Hindlimb muscle (tissue), 1 donor: Measurements from ENCODE around the gene OR2A42. TPM values are rescaled to one million over a fixed set of nuclear protein-coding genes. Genes with fewer than 3 reads are reported as not detected.
"Not testable (repeated sequence)": the region's sequence is repeated elsewhere in the genome, so short reads cannot be mapped to it uniquely, and the experiment has no call there.

Experiments
- DNase-seq: peaks from one replicate; pipeline ENCODE4 v3.0.0-alpha.2; 2013
- polyA plus RNA-seq: library from polyadenylated mRNA; unstranded; fragments of 120-200 nt; gene quantifications from one replicate; pipeline ENCODE4 v1.2.1, GENCODE V29; 2013; ENCODE audit not compliant: insufficient read length

OR2A42 gene
- 0.53 TPM for polyA plus RNA-seq

DNA sequence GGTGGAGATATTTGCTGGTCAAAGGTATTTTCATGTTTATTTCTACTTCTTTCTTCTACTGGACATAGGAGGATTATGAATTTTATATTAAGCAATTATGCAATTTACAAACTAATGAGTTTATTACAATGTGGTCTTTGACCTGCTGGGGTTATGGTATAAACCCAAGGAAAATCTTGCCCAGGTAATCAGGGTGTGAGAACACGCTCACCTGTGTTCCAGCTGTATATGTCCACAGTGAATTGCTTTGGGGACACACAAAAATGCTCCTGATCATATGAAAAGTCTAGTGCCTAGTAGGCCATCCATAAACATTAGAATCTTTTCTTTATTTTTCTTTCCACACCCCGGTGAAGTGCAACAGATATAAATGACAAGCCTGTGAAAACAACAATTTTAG lies at the start of gene OR2A42:
TSS of gene OR2A42 (minus strand) at position 241 of the 400 bp plus-strand sequence. CDS start 6,762 bp downstream, outside the sequence.
- not testable (repeated sequence) for DNase-seq

GRCh38 chr7:144287171-144287784 lies 47.9 kb upstream of the OR2A42 start:
- DNase-seq, result not testable (repeated sequence)

DNA sequence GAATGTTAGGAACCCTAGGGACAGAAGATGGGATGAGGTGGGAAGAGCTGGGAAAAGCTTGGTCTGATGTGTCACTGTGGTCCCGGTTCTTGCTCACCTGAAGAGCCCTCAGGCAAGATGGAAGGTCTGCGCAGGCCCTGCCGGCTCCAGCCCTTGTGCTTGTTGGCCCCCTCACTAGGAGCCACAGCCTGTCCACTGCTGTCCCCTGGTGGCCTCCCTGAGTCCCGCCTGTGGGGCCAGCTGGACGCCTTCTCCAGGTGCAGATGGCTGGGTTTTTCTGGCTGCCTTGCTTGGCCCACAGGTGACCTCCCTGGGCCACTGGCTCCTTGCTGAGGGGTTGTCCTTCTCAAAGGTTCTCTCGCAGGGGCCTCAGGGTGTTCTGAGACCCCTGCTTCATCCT lies 44.3 kb upstream of the OR2A42 start:
- DNase-seq, result not testable (repeated sequence)

DNA sequence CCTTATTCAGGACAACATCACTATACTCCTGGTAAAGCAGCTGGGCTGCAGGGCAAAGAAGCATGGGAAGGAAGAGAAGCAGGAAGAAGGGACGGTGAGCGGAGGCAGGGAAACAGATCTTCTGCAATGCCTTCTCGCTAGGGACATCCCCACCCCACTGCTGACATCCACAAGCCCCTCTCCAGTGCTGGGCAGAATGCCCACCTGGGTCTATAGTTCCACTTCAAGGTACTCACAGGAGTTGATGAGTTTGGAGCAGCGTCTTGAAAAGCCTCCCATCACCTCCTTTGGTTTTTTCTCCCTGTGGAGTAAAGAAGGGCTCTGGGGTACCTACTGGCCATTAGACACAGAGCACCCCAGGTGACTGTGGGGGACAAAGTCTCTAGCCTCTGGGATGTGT lies 43.1 kb upstream of the OR2A42 start:
- not testable (repeated sequence) for DNase-seq

DNA sequence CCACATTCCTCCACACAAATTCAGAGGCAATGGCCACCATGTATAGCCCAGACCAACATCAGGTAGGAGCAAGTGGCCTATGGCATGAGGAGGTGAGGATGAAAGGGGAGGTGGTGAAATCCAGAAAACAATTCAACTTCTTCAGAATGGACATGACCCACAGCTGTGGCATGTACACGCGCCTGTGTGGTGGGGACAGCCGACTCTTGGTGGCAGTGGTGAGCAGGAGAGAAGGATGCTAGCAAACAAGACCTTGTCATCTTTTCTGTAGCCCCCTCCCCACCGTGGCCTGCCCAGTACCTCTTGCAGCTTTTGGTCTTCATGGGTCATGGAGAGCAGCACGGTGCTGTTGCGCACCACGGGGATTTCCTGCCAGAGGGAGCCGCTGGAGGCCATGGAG lies 42.6 kb upstream of the OR2A42 start:
- DNase-seq, result not testable (repeated sequence)

DNA sequence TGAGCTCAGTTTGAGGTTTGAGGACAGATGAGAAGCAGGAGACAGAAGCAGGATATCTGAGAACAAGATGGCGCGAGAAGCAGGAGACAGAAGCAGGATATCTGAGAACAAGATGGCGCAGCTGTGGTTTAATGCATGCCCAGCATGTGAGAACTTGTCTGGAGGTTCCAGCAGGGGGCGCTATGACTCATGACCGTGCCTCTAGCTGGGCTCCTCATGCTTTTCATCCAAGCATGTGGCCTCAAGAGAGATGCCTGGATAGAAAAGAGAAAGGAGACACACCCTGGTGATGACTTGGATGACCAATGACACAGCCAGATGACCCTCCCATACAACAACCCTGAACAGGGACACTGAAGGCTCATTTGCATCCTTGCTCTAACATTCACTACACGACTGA lies 40.6 kb upstream of the OR2A42 start:
- not testable (repeated sequence) for DNase-seq

- DNase-seq, result not testable (repeated sequence)
Measured at GRCh38 chr7:144275281-144275680, 35.9 kb upstream of the OR2A42 start.

DNA sequence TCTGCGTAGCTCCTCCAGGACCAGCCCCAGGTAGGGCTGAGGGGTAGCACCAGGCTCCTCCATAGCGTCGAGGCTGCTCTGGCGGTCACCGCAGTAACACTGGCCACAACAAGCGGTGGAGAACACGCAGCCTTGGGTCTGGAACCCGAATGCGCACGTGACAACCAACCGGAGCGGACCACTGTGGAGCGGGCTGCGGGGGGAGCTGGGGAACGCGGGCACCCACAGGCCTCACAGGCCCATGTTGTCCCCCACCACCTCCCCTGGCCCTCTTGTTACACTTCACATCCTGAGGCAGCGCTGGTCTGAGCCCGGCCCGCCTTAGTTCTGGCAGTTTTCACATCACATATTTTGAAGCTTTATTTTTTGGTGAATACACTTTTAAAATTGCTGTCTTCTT lies 29.8 kb upstream of the OR2A42 start, which contains the start of gene CTAGE8:
TSS of gene CTAGE8 (minus strand) at position 101 of the 400 bp plus-strand sequence. CDS start at position 63, 38 bp downstream.
- not testable (repeated sequence) for DNase-seq

GRCh38 chr7:144264692-144265091 lies 25.3 kb upstream of the OR2A42 start, which contains the start of gene OR2A7:
Gene OR2A7, minus strand, starts transcription at chr7:144264792. Its CDS starts 5,164 bp downstream, at chr7:144259628.
- not testable (repeated sequence) for DNase-seq

GRCh38 chr7:144262128-144262527 lies 22.7 kb upstream of the OR2A42 start:
- not testable (repeated sequence) for DNase-seq

GRCh38 chr7:144259067-144259466 lies 19.7 kb upstream of the OR2A42 start:
- not testable (repeated sequence) for DNase-seq

DNA sequence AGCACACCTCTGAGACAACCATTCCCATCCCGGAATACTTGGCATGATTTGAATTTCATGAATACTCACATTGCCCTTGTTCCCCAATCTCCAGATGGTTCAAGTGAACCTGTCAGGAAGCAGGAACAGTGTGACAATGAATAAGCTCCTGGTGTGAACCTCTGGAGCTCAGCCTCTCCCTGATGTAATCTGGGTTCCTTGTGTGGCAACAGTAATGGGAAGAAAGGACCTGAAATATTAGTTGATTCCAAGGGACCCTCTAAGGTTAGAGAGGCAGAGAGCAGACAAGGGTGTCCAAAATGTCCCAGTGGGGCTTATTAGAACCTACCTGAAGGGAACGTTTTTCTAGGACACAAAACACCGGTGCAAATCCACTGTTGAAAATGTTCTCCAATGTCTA lies 16.7 kb upstream of the OR2A42 start:
- DNase-seq, result no peak

GRCh38 chr7:144255471-144255897 lies 16.1 kb upstream of the OR2A42 start:
- no peak for DNase-seq

DNA sequence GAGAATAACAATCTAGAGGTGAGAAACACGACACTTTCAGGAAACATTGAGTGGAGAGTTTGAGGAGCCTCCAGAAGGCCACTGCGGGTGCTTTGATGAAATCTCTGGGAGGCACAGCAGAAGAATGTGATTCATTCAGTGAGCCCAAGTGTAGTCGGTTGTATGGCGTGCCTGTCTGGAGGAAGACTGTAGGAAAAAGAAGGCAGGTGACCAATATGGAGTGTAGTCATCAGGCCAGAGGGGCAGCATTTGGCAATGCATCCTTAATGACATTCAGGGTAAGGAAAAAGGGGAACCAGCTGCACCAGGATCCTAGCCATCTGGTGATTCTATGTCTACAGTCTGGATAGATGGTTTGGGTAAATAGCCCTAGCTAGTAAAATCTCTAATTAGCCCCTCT lies 12.9 kb upstream of the OR2A42 start:
- DNase-seq, result not testable (repeated sequence)

DNA sequence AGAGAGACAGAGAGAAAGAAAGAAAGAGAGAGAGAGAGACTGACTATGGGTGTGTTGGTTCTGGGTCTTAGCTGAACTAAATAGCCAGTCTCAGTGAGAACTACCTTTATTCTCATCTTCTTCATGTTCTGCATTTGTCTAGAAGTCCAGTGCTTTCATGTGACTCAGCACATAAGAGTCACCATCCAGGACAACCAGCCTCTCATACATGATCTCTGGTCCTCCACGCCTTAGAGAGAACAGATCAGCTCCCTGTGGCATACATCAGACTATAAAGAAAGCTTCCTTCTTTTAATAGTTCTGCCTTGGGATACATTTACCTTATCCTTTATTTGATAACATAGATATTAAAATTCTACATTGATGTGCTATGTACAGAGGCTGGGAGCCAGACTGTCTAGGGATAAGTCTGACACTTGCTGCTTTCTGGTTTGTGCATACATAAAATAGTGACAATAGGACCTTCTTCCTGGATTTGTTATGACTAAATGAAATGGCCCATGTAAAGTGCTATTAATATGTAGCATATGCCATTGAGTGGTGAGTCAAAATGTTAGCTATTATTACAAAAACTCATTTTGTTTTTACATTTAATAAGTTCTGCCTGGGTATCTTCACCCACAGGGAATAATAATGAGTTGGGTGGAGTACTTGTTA lies 8.4 kb upstream of the OR2A42 start:
- DNase-seq, result not testable (repeated sequence)

GRCh38 chr7:144246967-144247366 lies 7.6 kb upstream of the OR2A42 start:
- not testable (repeated sequence) for DNase-seq

DNA sequence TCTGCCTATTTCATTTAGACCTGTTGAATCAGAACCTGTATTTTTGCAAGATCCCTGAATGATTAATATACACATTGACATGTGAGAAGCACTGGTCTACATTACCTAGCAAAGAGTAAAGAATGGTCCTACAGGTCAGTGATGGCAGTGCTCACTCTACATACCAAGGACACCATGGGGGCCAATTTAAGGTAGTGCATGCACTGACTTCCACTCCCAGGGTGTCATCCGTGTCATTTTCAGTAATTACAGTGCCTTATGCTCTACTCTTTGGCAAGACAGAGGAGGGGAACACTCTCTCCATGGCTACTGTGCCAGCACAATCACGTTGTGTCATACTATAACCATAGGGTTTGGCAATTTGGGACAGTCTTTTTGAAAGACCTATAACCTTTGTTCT lies 6.0 kb upstream of the OR2A42 start:
- DNase-seq, result not testable (repeated sequence)

GRCh38 chr7:144238530-144239082 lies 799 bp downstream of the OR2A42 start:
- not testable (repeated sequence) for DNase-seq

GRCh38 chr7:144233039-144233438 lies 6.4 kb downstream of the OR2A42 start:
- not testable (repeated sequence) for DNase-seq

GRCh38 chr7:144231027-144231426 lies 8.4 kb downstream of the OR2A42 start:
- DNase-seq, result not testable (repeated sequence)

GRCh38 chr7:144228810-144229209 lies 10.6 kb downstream of the OR2A42 start:
- DNase-seq, result not testable (repeated sequence)

DNA sequence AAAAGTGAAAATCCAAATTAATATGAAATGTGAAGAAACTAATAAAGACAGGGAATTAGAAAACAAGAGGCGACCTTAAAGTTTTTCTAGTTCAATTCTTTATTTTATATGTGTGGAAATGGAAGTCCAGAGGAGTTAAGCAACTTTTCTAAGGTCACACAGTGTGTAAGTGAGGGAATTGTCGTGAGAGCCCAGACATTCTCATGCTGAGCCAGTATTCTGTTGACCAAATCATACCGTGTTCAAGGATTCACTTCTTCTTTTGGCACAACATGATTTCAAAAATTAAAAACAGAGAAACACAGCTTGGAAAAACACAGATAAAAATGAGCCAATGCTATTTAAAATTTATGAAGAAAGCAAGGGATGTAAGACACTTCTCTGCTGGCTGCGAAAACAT lies 12.5 kb downstream of the OR2A42 start:
- DNase-seq, result not testable (repeated sequence)

- DNase-seq, result not testable (repeated sequence)
Measured at GRCh38 chr7:144223675-144224074, 15.7 kb downstream of the OR2A42 start.
